ENCODE results near the gene ZNF497.

Gene ZNF497

GRCh38 chr19:58399903-58400302 is 37.4 kb upstream of the ZNF497 start:
- Histone ChIP-seq H3K4me1 (ENCODE audit: control insufficient read depth, low read length) (peaks cover 20% of the 10 kb centered on the region), H3K4me3 (ENCODE audit: low read length) (no peak overlapping the region), H3K9me3 (ENCODE audit: control insufficient read depth, insufficient read depth, low read length) (no peaks in the 10 kb centered on the region), H3K36me3 (ENCODE audit: control insufficient read depth, low read length) (peaks cover 8% of the 10 kb centered on the region), H3K79me2 (ENCODE audit: control insufficient read depth, low read length) (peaks cover 10% of the 10 kb centered on the region), H3K27me3 (ENCODE audit: control insufficient read depth, low read length) (no peaks in the 10 kb centered on the region), H3K4me2 (ENCODE audit: low read length) (no peak overlapping the region), H3F3A (ENCODE audit: control insufficient read depth, insufficient read depth) (peaks cover 17% of the 10 kb centered on the region), H4K20me1 (ENCODE audit: control insufficient read depth, insufficient read depth, low read depth, low read length) (no peaks in the 10 kb centered on the region), H3K27ac (ENCODE audit: low read depth, low read length) (no peak overlapping the region), H3K9me2 (replicated peaks; ENCODE audit: control insufficient read depth, low read length) (no peaks in the 10 kb centered on the region)
- TF ChIP-seq, protein P1, sequence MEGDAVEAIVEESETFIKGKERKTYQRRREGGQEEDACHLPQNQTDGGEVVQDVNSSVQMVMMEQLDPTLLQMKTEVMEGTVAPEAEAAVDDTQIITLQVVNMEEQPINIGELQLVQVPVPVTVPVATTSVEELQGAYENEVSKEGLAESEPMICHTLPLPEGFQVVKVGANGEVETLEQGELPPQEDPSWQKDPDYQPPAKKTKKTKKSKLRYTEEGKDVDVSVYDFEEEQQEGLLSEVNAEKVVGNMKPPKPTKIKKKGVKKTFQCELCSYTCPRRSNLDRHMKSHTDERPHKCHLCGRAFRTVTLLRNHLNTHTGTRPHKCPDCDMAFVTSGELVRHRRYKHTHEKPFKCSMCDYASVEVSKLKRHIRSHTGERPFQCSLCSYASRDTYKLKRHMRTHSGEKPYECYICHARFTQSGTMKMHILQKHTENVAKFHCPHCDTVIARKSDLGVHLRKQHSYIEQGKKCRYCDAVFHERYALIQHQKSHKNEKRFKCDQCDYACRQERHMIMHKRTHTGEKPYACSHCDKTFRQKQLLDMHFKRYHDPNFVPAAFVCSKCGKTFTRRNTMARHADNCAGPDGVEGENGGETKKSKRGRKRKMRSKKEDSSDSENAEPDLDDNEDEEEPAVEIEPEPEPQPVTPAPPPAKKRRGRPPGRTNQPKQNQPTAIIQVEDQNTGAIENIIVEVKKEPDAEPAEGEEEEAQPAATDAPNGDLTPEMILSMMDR (IDR thresholded peaks at IDR 0.05; ENCODE audit: low read depth, low read length, poor library complexity, severe bottlenecking) = no peak

DNA sequence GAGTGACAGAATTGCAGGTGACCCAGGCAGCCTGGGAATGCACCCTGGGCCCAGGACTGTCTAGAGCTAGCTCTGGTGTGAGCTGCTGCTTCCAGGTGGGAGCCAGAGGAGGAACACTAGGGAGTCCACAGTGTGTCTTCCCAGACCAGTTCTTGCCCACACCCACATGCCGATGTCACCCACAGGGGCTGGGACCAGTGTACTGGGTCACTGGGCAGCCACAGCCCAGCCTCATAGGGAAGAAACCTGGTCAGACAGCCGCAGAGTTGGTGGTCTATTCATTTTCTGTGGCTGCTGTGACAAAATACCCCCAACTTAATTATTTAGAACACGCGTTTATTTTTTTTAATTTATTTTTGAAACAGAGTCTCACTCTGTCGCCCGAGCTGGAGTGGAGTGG is 36.0 kb upstream of the ZNF497 start:
- Histone ChIP-seq H4K20me1 (ENCODE audit: control insufficient read depth, insufficient read depth, low read depth, low read length) (0 out of 2 replicates have a peak, but pooled peaks cover 2% of the 10 kb centered on the region), H3K36me3 (ENCODE audit: control insufficient read depth, low read length) (peaks cover 21% of the 10 kb centered on the region), H3K9me2 (replicated peaks; ENCODE audit: control insufficient read depth, low read length) (no peaks in the 10 kb centered on the region), H3K4me1 (ENCODE audit: control insufficient read depth, low read length) (peaks cover 20% of the 10 kb centered on the region), H3K27me3 (ENCODE audit: control insufficient read depth, low read length) (no peaks in the 10 kb centered on the region), H3K4me2 (ENCODE audit: low read length) (no peak overlapping the region), H3K27ac (ENCODE audit: low read depth, low read length) (no peak overlapping the region), H3K4me3 (ENCODE audit: low read length) (no peak overlapping the region), H3K79me2 (ENCODE audit: control insufficient read depth, low read length) (peaks cover 10% of the 10 kb centered on the region), H3F3A (ENCODE audit: control insufficient read depth, insufficient read depth) (peaks cover 23% of the 10 kb centered on the region), H3K9me3 (ENCODE audit: control insufficient read depth, insufficient read depth, low read length) (no peaks in the 10 kb centered on the region)
- TF ChIP-seq EZH2phosphoT487 (IDR thresholded peaks at IDR 0.05; ENCODE audit: borderline replicate concordance, low read length) = no peak
- TF ChIP-seq, protein P1 (IDR thresholded peaks at IDR 0.05; ENCODE audit: low read depth, low read length, poor library complexity, severe bottlenecking) = no peak

DNA sequence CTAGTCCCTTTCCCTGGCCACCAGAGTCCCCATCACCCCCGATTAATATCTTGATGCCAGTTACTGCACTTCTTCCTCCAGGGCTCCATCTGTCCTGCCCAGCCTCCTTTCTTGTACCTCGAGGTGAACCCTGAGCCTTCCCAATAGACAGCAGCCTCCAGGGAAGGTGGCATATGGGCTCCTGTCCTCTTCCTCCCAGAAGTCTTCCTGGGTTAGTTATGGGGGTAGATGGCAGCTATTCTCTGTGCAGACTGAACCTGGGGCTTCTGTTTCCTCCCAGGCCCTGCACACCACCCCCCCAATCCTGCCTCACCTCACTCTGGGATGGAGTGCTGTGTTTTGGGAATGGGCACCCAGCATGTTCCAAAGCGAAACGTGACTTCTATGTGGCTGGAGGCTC is 35.5 kb upstream of the ZNF497 start:
- Histone ChIP-seq H3K27me3 (ENCODE audit: control insufficient read depth, low read length) (no peaks in the 10 kb centered on the region), H3K4me1 (ENCODE audit: control insufficient read depth, low read length) (peaks cover 19% of the 10 kb centered on the region), H3K79me2 (ENCODE audit: control insufficient read depth, low read length) (peaks cover 10% of the 10 kb centered on the region), H3K9me2 (replicated peaks; ENCODE audit: control insufficient read depth, low read length) (no peaks in the 10 kb centered on the region), H3K9me3 (ENCODE audit: control insufficient read depth, insufficient read depth, low read length) (no peaks in the 10 kb centered on the region), H3K27ac (ENCODE audit: low read depth, low read length) (no peak overlapping the region), H3K36me3 (ENCODE audit: control insufficient read depth, low read length) (peaks cover 26% of the 10 kb centered on the region), H3K4me2 (ENCODE audit: low read length) (no peak overlapping the region), H3F3A (ENCODE audit: control insufficient read depth, insufficient read depth) (peaks cover 25% of the 10 kb centered on the region), H3K4me3 (ENCODE audit: low read length) (no peak overlapping the region), H4K20me1 (ENCODE audit: control insufficient read depth, insufficient read depth, low read depth, low read length) (0 out of 2 replicates have a peak, but pooled peaks cover 2% of the 10 kb centered on the region)
- TF ChIP-seq EZH2phosphoT487 (IDR thresholded peaks at IDR 0.05; ENCODE audit: borderline replicate concordance, low read length) = no peak
- TF ChIP-seq, protein P1 (IDR thresholded peaks at IDR 0.05; ENCODE audit: low read depth, low read length, poor library complexity, severe bottlenecking) = no peak
